NB4 (cell line): ENCODE measurements around the gene CRTAC1.

Experiments
- MYC ChIP-seq: IDR thresholded peaks from 2 replicates; pipeline ENCODE4 v1.6.1; 2011; ENCODE audit warnings: low read depth, low read length
- POLR2A ChIP-seq: IDR thresholded peaks from 2 replicates; pipeline ENCODE4 v1.6.1; 2011; ENCODE audit warnings: mild to moderate bottlenecking; ENCODE audit not compliant: insufficient read length; ENCODE audit errors: extremely low read depth
- TF ChIP-seq, protein P1 (sequence below): IDR thresholded peaks from one replicate; pipeline ENCODE4 v1.5.1; 2012; ENCODE audit warnings: low read depth, low read length
- TF ChIP-seq, protein P2 (sequence below): IDR thresholded peaks from 2 replicates; pipeline ENCODE4 v1.6.1; 2011; ENCODE audit warnings: low read depth, low read length

DNA sequence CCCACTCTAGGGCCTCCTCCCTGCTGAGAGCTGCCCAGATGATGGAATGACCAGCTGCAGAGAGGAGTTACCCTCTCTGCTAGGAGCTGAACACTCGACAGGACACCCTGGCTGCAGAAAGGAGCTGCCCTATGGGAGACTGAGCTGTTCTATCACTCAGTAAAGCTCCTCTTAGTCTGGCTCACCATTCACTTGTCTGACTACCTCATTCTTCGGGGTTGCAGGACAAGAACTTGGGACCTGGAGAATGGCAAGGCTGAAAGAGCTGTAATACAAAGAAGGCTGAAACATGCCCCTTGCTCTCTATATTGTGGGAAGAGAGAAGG lies 30.5 kb downstream of the CRTAC1 start:
- TF ChIP-seq, protein P1, sequence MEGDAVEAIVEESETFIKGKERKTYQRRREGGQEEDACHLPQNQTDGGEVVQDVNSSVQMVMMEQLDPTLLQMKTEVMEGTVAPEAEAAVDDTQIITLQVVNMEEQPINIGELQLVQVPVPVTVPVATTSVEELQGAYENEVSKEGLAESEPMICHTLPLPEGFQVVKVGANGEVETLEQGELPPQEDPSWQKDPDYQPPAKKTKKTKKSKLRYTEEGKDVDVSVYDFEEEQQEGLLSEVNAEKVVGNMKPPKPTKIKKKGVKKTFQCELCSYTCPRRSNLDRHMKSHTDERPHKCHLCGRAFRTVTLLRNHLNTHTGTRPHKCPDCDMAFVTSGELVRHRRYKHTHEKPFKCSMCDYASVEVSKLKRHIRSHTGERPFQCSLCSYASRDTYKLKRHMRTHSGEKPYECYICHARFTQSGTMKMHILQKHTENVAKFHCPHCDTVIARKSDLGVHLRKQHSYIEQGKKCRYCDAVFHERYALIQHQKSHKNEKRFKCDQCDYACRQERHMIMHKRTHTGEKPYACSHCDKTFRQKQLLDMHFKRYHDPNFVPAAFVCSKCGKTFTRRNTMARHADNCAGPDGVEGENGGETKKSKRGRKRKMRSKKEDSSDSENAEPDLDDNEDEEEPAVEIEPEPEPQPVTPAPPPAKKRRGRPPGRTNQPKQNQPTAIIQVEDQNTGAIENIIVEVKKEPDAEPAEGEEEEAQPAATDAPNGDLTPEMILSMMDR: no peak
- TF ChIP-seq POLR2A (no peak), MYC (no peak)
- TF ChIP-seq, protein P2, sequence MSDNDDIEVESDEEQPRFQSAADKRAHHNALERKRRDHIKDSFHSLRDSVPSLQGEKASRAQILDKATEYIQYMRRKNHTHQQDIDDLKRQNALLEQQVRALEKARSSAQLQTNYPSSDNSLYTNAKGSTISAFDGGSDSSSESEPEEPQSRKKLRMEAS: no peak
